Stimulated activated CD4-positive, alpha-beta T cell treated with anti-CD3 and anti-CD28 coated beads, Interleukin-2, amount 100 ng/mL, for 48 hours (primary cell): ENCODE data around the gene HK2.

Source experiments
- DNase-seq, 2 donors: peaks; one replicate each; pipeline ENCODE4 v3.0.0-alpha.2; 2020

The HK2 gene

DNA sequence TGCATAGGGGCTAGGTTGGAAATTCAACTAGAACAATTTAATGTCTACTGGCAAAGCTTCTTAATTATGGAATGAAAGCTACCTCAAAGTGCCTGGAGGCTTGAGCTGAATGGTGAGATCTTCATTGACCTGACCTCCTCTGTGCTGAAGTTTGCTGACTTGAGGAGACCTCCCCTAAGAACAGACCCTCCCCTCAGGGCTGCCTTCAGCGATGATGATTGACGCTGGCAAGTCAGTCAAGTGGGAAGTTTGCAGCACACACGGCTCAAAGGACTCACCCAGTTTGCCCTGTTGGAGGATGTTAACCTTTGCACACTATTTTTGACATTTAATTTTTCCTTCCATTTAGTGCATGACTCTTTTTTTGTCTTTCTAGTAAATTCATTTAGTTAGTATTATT lies 107.4 kb downstream of the HK2 start:
- DNase-seq: no peak

DNA sequence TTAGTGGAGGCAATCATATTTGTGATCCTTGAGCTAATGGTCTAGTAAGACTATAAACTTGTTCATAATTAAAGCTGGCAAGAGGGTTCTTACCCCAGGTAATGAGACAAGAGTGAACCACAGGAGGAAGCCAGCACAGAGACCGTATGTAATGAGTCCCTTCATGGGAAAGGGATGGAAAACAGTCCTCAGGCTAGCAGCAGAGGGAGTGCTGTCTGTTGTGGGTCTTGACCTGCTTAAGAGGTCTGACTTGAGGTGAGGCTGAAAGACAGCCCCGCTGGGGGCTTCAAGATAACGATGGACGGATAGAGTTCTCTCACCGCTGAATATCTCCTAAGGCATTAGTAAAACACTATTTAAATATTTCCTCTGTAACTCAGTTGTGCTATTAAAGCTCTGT lies 108.3 kb downstream of the HK2 start:
- no peak for DNase-seq
